Measurements from ENCODE around the gene CARD19. TPM values are rescaled to one million over a fixed set of nuclear protein-coding genes. Genes with fewer than 3 reads are reported as not detected.
"Not testable (repeated sequence)": the region's sequence is repeated elsewhere in the genome, so short reads cannot be mapped to it uniquely, and the experiment has no call there.

The CARD19 gene
- total and polyA plus RNA-seq, 9 of the 15 experiments (the other 6 are each of a cell fraction or from before 2014, with no cell fraction given) = 0.90 to 34.9 (median 14.6) TPM

GRCh38 chr9:93099551-93100275 lies 3.7 kb downstream of the CARD19 start:
- ATAC-seq (no peak), FAIRE-seq (no peak), DNase-seq (ENCODE audit: extremely low read depth in 1 of 4, low spot score in 3 of 4) (no peak)
- Histone ChIP-seq H4K20me1 (replicated peaks; ENCODE audit: control insufficient read depth, insufficient read depth, low read length) (0 out of 2 replicates have a peak, but pooled peaks cover 4% of the 10 kb centered on the region), H2AFZ (ENCODE audit: low read depth, low read length) (no peak overlapping the region), H3K9me3 (replicated peaks; ENCODE audit: control insufficient read depth, insufficient read depth, low read depth, low read length) (no peaks in the 10 kb centered on the region), H3K9me1 (ENCODE audit: control insufficient read depth, insufficient read depth, low read length) (peaks cover 4% of the 10 kb centered on the region), H3K79me2 (ENCODE audit: control insufficient read depth, insufficient read depth, low read length) (no peaks in the 10 kb centered on the region; the same call in 2 of the 3 replicates), H3K4me2 (ENCODE audit: insufficient read depth, low read length) (no peak overlapping the region), H3K27ac (ENCODE audit: extremely low read depth, low read depth, low read length) (no peak overlapping the region), H3K36me3 (ENCODE audit: control insufficient read depth, insufficient read depth, low read length) (no peaks in the 10 kb centered on the region), H3K4me1 (replicated peaks in 1 of 2; ENCODE audit: control insufficient read depth in 2 of 2, insufficient read depth in 2 of 2, low read length in 2 of 2) (peaks cover 7 to 37% of the 10 kb centered on the region in 2 experiments), H3K27me3 (ENCODE audit: control insufficient read depth in 2 of 2, insufficient read depth in 2 of 2, low read length in 2 of 2) (no peaks in the 10 kb centered on the region), H3K9ac (ENCODE audit: insufficient read depth in 1 of 2, low read depth in 2 of 2, low read length in 2 of 2) (peak overlapping the region in 1 of 2 experiments; percentile 52; a peak in 1 of 4 replicates), H3K4me3 (no peak overlapping the region)
- BruUV-seq (replicated peaks) = no TSS peak
- TF ChIP-seq FOSL1 (tag; conservative IDR thresholded peaks at IDR 0.05) = no peak
- intact Hi-C loops (cut with micrococcal nuclease) = loop anchor here (5.0 kb wide), 1 partner anchor 37 kb away; no protein-coding TSS in a partner anchor
- WGBS (ENCODE audit: insufficient coverage, low coverage, missing lambda C conversion rate) = 82% methylated on average over 15 of the region's 16 CpGs
- in situ Hi-C loops (cut with MboI) = loop anchor here (10.0 kb wide), 1 partner anchor 205 kb away; no protein-coding TSS in a partner anchor
- CTCF ChIA-PET (ENCODE audit: low intra/inter-chr PET ratio) = no interaction called here
- POLR2A ChIA-PET = no interaction called here

GRCh38 chr9:93100276-93100636 lies 4.2 kb downstream of the CARD19 start:
- DNase-seq (ENCODE audit: extremely low read depth in 1 of 4, low spot score in 3 of 4) = no peak
- H3K9ac ChIP-seq (ENCODE audit: insufficient read depth in 1 of 2, low read depth in 2 of 2, low read length in 2 of 2) = no peak overlapping the region

GRCh38 chr9:93101086-93101485 lies 5.1 kb downstream of the CARD19 start:
- not testable (repeated sequence) for BruUV-seq (replicated peaks)
- POLR2A ChIA-PET = interaction anchor here (0.7 kb wide), 1 partner anchor 17 kb away, joined by 3 read pairs; no protein-coding TSS in a partner anchor
- WGBS (ENCODE audit: insufficient coverage, low coverage, missing lambda C conversion rate) = 79% methylated on average over 11 of the region's 11 CpGs

More at GRCh38 chr9:93100276-93100636, 4.2 kb downstream of the CARD19 start:
- Histone ChIP-seq H3K9me3 (replicated peaks; ENCODE audit: control insufficient read depth, insufficient read depth, low read depth, low read length) (no peaks in the 10 kb centered on the region), H3K27ac (ENCODE audit: extremely low read depth, low read depth, low read length) (no peak overlapping the region), H4K20me1 (replicated peaks; ENCODE audit: control insufficient read depth, insufficient read depth, low read length) (0 out of 2 replicates have a peak, but pooled peaks cover 4% of the 10 kb centered on the region), H3K36me3 (ENCODE audit: control insufficient read depth, insufficient read depth, low read length) (no peaks in the 10 kb centered on the region), H3K4me3 (no peak overlapping the region), H2AFZ (ENCODE audit: low read depth, low read length) (no peak overlapping the region), H3K4me2 (ENCODE audit: insufficient read depth, low read length) (no peak overlapping the region), H3K79me2 (ENCODE audit: control insufficient read depth, insufficient read depth, low read length) (no peaks in the 10 kb centered on the region; the same call in 2 of the 3 replicates), H3K9me1 (ENCODE audit: control insufficient read depth, insufficient read depth, low read length) (peaks cover 4% of the 10 kb centered on the region), H3K4me1 (replicated peaks in 1 of 2; ENCODE audit: control insufficient read depth in 2 of 2, insufficient read depth in 2 of 2, low read length in 2 of 2) (peaks cover 3 to 32% of the 10 kb centered on the region in 2 experiments; a peak in 4 of 5 replicates), H3K27me3 (ENCODE audit: control insufficient read depth in 2 of 2, insufficient read depth in 2 of 2, low read length in 2 of 2) (no peaks in the 10 kb centered on the region)
- in situ Hi-C loops (cut with MboI) (loop anchor here (10.0 kb wide), 1 partner anchor 205 kb away; no protein-coding TSS in a partner anchor), intact Hi-C loops (cut with micrococcal nuclease) (no loop called here)
- CTCF ChIA-PET (ENCODE audit: low intra/inter-chr PET ratio) = no interaction called here
- POLR2A ChIA-PET = no interaction called here
- BruUV-seq (replicated peaks) = no TSS peak
- TF ChIP-seq CCNT2 (IDR thresholded peaks at IDR 0.05; ENCODE audit: borderline replicate concordance, extremely low read depth, insufficient read length, low read depth, low read length) (no peak), ZNF507 (tag; conservative IDR thresholded peaks at IDR 0.05) (peak; percentile 68)
- ATAC-seq = no peak
- no peak for FAIRE-seq
- 75% methylated on average over 8 of the region's 8 CpGs for WGBS (ENCODE audit: insufficient coverage, low coverage, missing lambda C conversion rate)

More at GRCh38 chr9:93101086-93101485, 5.1 kb downstream of the CARD19 start:
- H3K9ac ChIP-seq (ENCODE audit: insufficient read depth in 1 of 2, low read depth in 2 of 2, low read length in 2 of 2); H4K20me1 ChIP-seq (replicated peaks; ENCODE audit: control insufficient read depth, insufficient read depth, low read length); H3K4me3 ChIP-seq; ATAC-seq; H3K9me1 ChIP-seq (ENCODE audit: control insufficient read depth, insufficient read depth, low read length); H3K79me2 ChIP-seq (ENCODE audit: control insufficient read depth, insufficient read depth, low read length); FAIRE-seq; H3K27ac ChIP-seq (ENCODE audit: extremely low read depth, low read depth, low read length); H3K36me3 ChIP-seq (ENCODE audit: control insufficient read depth, insufficient read depth, low read length); H3K9me3 ChIP-seq (replicated peaks; ENCODE audit: control insufficient read depth, insufficient read depth, low read depth, low read length); DNase-seq (ENCODE audit: extremely low read depth in 1 of 4, low spot score in 3 of 4); intact Hi-C loops (cut with micrococcal nuclease); H3K27me3 ChIP-seq (ENCODE audit: control insufficient read depth in 2 of 2, insufficient read depth in 2 of 2, low read length in 2 of 2); H3K4me2 ChIP-seq (ENCODE audit: insufficient read depth, low read length); H2AFZ ChIP-seq (ENCODE audit: low read depth, low read length); CTCF ChIA-PET (ENCODE audit: low intra/inter-chr PET ratio): not testable (repeated sequence)
- peaks cover 3 to 29% of the 10 kb centered on the region in 2 experiments; a peak in 4 of 5 replicates for H3K4me1 ChIP-seq (replicated peaks in 1 of 2; ENCODE audit: control insufficient read depth in 2 of 2, insufficient read depth in 2 of 2, low read length in 2 of 2)
- in situ Hi-C loops (cut with MboI) = loop anchor here (10.0 kb wide), 1 partner anchor 204 kb away; no protein-coding TSS in a partner anchor

Measured in K562 (cell line).